ENCODE data around the gene CDT1.

Gene CDT1

GRCh38 chr16:88839026-88839529, 35.5 kb downstream of the CDT1 start:
- POLR2A ChIA-PET, result no interaction called here
- no peak for DNase-seq (ENCODE audit: extremely low spot score)
- CTCF ChIA-PET, result interaction anchor here (1.1 to 2.0 kb wide), 3 partner anchors 12 to 27 kb away, joined by 3 to 8 read pairs (median 5); no protein-coding TSS in a partner anchor
- TF ChIP-seq CTCF (IDR thresholded peaks at IDR 0.05; ENCODE audit: control extremely low read depth, extremely low read depth, low read depth, missing control alignments), result no peak

GRCh38 chr16:88839745-88840599, 36.4 kb downstream of the CDT1 start:
- ChIA-PET POLR2A (no interaction called here), CTCF (interaction anchor here (1.1 to 2.0 kb wide), 4 partner anchors 11 to 103 kb away, joined by 3 to 8 read pairs (median 4); no protein-coding TSS in a partner anchor)
- no peak for DNase-seq (ENCODE audit: extremely low spot score)
- no peak for TF ChIP-seq CTCF (IDR thresholded peaks at IDR 0.05; ENCODE audit: control extremely low read depth, extremely low read depth, low read depth, missing control alignments)

DNA sequence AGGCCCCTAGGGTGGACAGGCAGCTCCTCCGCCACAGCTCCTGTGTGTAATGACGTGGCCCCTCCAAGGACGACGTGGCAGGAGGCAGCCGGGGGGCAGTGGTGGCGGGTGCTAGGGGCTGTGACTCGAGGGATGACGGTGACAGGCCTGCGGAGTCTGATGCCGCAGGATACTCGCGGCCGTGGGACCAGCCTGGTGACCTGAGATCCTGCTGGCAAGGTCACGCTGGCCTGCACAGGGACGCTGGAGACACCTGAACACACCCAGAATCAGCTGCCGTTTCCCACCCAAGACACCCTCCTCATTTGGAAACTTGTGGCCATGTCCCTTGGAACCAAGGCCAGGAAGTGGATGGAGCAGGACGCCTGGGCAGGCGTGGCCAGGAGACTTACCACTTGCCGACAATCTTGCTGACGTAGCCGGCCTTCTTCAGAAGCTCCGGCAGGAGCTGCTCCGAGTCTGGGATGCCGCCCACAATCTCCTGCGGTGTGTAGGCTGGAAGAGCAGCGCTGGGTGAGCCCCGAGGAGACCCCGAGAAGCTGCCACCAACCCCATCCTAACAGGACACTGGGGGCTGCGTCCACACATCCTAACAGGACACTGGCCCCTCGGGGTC, 37.1 kb downstream of the CDT1 start:
- CTCF ChIA-PET, result interaction anchor here (0.8 to 2.0 kb wide), 4 partner anchors 10 to 326 kb away, joined by 3 to 8 read pairs (median 4); no protein-coding TSS in a partner anchor
- DNase-seq (ENCODE audit: extremely low spot score), result no peak
- TF ChIP-seq CTCF (IDR thresholded peaks at IDR 0.05; ENCODE audit: control extremely low read depth, extremely low read depth, low read depth, missing control alignments), result no peak
- POLR2A ChIA-PET, result no interaction called here

DNA sequence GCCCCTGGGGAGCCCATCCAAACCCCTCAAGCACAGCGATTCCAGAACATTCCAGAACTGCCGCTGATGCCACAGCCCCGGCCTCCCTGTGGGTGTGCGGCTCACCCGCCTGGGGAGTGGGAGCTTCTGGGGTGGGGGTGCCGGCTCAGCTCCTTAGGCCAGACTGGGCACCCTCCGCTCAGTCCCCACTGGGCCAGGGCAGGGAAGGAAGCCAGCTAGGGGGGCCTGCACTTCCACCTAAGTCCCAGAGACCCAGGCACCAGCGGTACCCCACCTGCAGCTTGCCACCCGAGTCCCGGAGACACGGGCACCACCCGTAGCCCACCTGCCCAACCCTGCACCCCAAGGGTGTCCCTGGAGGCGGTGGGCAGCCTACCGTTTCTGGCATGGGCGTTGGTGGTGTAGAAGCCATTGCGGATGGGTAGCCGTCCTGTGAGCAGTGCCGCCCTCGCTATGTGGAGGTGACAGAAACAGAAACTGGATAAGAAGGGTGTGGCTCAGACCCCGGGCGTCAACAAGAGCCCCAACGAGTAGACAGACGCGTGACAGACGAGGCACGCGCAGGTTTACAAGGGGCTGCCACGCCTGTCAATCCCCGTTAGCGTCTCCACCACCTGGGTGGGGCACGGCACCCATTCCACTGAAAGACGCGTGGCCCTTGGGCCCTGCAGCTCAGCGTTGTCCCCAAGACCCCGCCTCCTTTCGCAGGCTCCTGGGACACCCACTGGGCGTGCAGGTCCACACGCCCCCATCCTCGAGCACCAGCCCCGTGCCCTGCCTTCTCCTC, 38.1 kb downstream of the CDT1 start:
- ChIA-PET CTCF (interaction anchor here (0.8 kb wide), 1 partner anchor 325 kb away, joined by 3 read pairs; no protein-coding TSS in a partner anchor), POLR2A (no interaction called here)
- no peak for DNase-seq (ENCODE audit: extremely low spot score)
- TF ChIP-seq CTCF (IDR thresholded peaks at IDR 0.05; ENCODE audit: control extremely low read depth, extremely low read depth, low read depth, missing control alignments), result no peak

DNA sequence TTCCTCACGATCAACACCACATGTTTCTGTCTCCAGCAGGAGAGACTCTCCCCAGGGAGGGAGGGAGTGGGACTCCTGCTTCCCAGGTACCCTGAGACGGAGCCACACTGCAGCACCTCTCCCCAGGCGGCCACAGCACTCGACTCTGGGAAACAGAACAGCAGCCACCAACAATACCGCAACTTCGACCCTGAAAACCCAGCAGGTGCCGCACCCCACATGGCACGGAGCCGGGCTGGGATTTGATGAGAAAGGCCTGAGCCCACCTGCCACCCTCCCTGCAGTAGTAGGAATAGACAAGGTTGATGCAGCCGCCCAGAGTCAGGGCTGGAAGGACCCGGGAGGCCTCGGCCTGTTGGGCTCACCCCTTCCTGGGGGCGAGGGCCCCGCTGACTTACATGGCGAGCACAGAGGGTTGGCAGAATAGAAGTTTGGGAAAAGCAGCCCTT, 38.7 kb downstream of the CDT1 start:
- TF ChIP-seq CTCF (IDR thresholded peaks at IDR 0.05; ENCODE audit: control extremely low read depth, extremely low read depth, low read depth, missing control alignments), result no peak
- ChIA-PET POLR2A (no interaction called here), CTCF (no interaction called here)
- no peak for DNase-seq (ENCODE audit: extremely low spot score)

DNA sequence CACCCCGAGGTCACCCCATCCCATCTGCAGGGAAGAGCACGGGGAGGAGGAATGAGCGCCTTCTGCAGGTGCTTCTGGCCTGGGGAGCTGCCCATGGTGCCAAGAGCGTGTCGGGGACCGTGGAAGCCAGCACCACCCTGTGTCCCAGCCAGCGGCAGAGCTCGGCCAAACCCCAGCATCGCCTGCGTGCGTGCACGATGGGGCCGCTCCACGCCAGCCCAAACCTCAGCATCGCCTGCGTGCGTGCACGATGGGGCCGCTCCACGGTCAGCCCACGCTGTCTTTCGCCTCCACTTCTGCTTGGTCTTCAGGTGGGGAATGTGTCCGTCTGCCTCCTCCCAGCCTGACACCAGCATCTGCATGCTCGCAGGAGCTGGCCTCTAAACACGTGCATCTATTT, 39.2 kb downstream of the CDT1 start:
- DNase-seq (ENCODE audit: extremely low spot score), result no peak
- ChIA-PET POLR2A (no interaction called here), CTCF (no interaction called here)
- TF ChIP-seq CTCF (IDR thresholded peaks at IDR 0.05; ENCODE audit: control extremely low read depth, extremely low read depth, low read depth, missing control alignments), result no peak

Measured in GM10248 (cell line).